HG03565 (cell line): ENCODE measurements around the gene LDLRAD4.

ENCODE experiments used
- ATAC-seq: cut with Tn5 transposase; IDR thresholded peaks from one replicate; pipeline ENCODE4 v1.9.1; 2021; ENCODE audit warnings: mild to moderate bottlenecking, moderate library complexity; ENCODE audit not compliant: unreplicated experiment

Gene LDLRAD4

GRCh38 chr18:13366962-13367892 is 148.7 kb downstream of the LDLRAD4 start:
- no peak for ATAC-seq

DNA sequence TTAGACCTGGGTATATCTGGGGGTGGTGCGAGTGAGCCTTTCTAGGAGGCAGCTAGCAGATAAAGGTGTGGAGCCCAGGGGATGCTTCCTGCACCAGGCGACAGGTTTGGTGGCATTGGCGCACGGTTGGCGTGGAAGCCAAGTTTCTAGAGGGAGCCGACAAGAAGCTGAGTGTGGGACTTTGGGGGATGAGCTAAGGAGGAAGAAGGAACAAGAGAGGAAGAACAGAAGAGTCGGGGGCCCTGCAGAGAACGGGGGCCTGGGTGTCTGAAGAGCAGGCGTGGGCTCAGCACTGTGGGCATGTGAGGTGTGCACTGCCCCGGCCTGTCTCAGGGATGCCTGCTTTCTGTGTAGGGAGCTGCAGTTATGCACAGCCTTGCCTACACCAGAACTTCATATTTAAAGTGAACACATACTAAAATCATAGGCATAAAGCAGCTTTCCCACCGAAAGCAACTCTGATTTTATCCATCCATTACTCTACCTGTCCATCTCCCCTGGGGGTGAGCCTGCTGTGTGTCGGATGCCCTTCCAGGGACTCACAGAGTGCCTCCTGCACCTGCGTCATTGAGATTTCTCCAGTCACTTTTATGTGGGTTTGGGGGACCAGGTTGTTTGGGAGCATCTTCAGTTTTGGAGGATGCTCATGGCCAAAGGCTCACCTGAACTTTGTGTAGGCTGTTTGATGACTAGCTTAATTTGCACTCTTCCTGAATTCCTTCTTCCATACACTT is 149.7 kb downstream of the LDLRAD4 start:
- ATAC-seq = no peak

DNA sequence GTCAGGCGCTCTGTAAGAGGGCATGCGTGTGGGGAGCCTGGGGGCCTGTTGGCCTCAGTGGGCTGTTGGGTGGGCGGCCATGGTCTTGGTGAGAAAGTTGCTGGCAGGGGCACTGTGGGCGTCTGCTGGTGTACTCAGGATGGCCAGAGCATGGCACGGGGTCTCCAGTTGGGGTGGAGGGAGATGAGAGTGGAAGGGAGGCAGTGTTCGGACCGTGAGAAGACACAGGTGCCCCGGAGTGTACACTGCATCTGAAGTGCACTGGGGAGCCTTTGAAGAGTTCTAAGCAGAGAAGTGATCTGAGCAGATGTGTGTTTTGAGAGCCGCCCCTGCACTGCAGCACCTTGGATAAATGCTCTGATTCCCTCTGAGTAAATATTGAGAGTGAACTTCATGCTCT is 150.8 kb downstream of the LDLRAD4 start:
- no peak for ATAC-seq

DNA sequence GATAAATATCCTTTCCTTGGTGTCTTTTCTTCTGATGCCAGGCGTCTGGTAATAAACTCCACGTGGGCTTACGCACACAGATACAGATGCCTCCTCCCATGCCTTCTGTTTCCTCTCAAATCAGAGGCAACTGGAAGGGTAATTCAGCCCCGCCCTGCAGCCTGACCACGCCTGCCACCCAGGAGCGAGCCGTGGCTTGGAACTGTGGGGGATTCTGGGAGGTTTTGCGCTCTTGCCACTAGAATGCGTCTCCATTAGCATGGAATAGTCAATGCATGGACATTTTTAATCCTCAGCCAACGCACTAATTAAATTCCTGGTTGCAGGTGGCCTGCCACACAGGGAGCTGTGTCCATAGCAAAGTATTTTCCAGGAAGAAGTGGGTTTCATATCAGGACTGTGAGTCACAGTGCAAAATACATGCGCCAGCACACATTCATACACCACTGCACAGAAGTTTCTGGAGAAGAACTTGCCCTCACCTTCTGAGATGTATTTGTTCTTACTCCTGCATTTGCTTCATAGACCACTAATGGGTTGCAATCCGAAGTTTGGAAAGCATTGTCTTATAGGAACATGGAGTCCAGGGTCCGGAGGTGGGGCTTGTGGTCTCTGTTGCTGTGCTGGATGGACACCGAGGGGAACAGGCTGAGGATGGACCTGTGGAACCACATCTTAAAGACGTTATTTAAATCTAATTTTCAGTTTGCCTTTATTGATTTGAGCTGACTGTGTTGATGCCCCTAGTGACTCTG is 151.4 kb downstream of the LDLRAD4 start:
- no peak for ATAC-seq

DNA sequence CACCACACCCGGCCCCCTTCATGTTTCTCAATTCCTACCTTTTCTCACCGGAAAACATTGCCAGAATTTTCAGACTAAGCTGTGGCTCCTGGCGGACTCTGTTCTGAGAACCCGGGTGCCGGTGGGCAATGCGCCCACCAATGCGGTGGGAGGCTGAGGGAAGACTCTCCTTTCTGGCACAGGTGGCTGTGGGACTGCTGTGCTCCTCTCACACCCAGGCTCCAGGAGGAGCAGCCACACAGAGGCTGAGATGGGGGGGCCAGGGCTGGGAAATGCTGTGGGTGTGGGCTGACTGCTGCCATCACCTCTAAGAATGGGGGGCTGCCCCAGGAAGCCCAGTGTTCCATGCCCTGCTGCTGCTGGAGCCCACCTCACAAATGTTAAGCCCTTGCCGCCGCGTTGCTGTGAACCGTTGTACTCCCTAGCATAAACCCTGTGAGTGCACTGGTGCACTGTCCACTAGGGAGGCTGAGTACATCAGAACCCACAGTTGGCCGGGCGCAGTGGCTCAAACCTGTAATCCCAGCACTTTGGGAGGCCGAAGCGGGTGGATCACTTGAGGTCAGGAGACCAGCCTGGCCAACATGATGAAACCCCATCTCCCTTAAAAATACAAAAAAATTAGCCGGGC is 152.6 kb downstream of the LDLRAD4 start:
- ATAC-seq = no peak

- ATAC-seq = no peak
These were observed 153.3 kb downstream of the LDLRAD4 start for GRCh38 chr18:13371689-13372418.

DNA sequence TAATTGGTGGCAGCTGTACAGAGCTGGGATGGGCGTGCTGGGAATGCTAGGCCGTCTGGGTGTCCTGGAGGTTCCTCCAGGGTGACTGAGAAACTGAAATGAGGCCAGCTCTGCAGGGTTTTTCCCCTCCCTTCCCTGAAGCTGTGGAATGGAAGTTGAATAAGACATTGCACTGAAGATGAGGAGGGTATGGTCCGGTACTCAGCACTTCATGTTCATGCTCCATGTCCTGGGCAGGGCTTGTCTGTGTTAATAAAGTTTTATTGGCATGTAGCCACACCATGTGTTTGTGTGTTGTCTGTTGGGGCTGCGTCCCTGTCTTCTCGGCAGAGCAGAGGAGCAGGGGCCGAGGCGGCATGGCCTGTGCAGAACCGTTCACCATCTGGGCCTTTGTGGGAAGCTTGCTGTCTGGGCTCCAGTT is 154.0 kb downstream of the LDLRAD4 start:
- no peak for ATAC-seq

DNA sequence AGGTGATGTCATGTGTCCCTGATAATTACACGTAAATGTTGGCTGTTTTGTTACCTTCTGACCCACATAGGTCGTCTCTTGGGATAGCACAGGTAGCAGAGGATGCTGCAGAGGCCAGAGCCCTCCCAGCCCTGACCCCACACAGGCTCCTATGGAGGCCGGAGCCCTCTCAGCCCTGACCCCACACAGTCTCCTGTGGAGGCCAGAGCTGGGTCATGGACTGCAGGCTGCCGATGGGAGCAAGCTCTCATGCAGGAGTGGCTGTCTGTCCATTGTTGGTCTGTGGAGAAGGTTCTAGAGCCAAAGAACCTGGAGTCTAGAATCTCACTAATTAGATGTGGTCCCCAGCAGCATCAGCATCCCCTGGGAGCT is 155.5 kb downstream of the LDLRAD4 start:
- no peak for ATAC-seq

GRCh38 chr18:13374468-13375301 is 156.1 kb downstream of the LDLRAD4 start:
- peak; percentile 3 for ATAC-seq

DNA sequence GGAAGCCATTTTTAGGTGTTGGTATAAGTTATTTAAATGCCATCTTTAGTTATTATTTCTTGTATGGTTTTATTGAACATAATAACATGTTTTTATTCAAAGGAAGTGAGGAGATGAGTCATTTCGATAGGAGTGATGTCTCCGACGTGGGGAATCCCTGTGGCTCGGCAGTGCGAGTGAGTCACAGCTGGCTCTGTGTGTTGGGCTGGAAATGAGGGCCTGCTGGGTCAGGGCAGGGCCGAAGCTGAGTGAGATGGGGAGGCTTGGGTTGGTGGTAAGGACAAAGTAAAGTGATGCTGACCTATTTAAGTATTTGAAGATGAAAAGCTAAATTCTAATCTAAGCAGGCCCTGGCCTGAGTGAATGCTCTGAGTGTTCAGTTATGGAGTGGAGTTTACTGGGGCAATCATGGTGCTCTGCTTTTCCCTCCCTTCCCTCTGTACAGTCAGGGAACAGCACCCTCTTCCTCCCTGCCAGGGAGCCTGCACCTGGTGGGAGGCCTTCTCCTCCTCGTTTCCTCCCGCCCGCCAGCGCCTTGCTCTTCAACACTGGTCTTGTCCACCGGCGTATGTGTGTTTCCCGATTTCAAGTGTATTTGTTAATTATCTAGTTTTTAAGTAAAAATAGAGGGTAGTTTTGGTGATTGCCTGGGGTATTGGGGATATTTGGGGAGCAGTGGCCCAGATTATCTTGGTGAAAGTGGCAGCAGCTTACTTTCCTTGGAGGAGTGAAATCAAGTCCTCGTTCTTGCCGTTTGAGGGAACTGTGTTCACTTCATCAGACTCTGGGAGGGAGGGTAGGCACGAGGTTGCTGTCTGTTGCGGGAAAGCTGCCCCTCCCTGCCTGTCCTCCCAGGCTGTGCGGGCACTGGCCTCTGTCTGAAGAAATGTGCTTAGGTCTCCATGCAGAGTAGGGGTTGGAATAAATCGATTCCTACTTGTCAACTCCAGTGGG is 157.0 kb downstream of the LDLRAD4 start:
- peak; percentile 92 for ATAC-seq

- no peak for ATAC-seq
These were observed 157.8 kb downstream of the LDLRAD4 start for GRCh38 chr18:13376298-13376840.

- no peak for ATAC-seq
These were observed 158.3 kb downstream of the LDLRAD4 start for GRCh38 chr18:13376841-13377351.

- ATAC-seq = no peak
These were observed 158.9 kb downstream of the LDLRAD4 start for GRCh38 chr18:13377496-13377895.

DNA sequence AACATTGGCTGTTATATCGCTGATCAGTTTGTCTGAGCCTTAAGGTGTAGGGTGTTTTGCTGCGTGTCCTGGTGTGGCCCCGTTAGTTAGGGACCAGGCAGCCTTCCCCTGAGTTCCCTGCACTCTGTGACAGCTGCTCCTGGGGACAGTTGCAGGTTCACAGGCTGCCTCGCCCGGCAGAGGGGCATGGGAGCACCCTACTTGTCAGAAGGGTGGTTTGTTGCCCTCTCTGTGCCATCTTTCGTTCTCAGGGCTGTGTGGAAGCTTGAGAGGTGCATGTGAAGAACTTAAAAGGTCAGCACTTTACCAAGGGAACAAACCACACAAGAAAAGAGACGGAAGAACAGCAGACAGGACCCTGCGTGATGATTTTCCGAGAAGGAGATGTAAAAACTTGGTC is 159.6 kb downstream of the LDLRAD4 start:
- no peak for ATAC-seq

DNA sequence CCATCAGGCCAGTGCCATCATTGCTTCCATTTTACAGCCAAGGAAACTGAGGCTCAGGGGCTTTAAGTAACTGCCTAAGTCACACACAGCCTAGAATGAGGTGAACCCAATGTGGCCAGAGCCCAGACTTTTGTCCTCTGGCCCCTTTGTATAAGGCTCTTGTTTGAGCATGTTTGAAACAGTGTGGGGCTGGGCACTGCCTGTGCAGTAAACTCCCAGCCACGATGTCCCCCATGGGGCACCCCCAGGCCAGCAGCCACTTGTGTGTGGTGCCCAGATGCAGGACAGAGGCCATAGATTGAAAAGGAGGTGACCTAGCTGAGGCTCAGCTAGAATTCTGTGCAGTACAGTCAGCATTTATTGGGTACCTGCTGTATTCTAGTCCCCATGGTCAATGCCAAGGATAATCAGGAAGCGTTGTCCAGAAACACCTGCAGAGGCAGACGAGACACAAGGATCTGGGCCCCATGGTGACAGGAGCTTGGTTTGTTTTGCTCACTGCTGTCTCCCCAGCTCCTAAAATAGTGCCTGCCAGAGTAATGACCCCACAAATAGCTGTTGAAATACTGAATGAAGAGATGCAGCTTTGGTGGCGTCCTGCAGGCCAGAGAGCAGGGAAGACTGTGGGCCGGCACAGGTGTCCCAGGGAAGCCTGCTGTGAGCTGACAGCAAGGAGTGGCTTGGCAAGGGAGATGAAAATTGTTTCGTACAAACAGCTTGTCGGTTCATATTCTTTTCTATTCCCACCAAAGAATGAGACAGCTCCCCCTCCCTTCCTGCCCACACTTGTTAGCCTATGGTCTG is 160.7 kb downstream of the LDLRAD4 start:
- no peak for ATAC-seq

- no peak for ATAC-seq
These were observed 161.6 kb downstream of the LDLRAD4 start for GRCh38 chr18:13379930-13380690.
